ENCODE data around the gene DNAJC1. TPM values are rescaled to one million over a fixed set of nuclear protein-coding genes. Genes with fewer than 3 reads are reported as not detected.

The DNAJC1 gene
- total and polyA plus RNA-seq, 2 donors (not counting 3 experiments of a cell fraction or from before 2014, with no cell fraction given), result 11.2 to 19.7 TPM

- Histone ChIP-seq H3K4me2 (ENCODE audit: insufficient read depth, low read length) (no peak overlapping the region), H3K4me1 (ENCODE audit: control insufficient read depth, extremely low read depth, insufficient read depth, low read length) (no peaks in the 10 kb centered on the region), H3K79me2 (ENCODE audit: control insufficient read depth, insufficient read depth, low read length) (no peaks in the 10 kb centered on the region), H4K20me1 (replicated peaks; ENCODE audit: control insufficient read depth, extremely low read depth, insufficient read depth, low read length) (no peaks in the 10 kb centered on the region), H3K9me3 (replicated peaks; ENCODE audit: control insufficient read depth, insufficient read depth, low read length) (no peaks in the 10 kb centered on the region), H3K9ac (replicated peaks; ENCODE audit: extremely low read depth, insufficient read depth, low read length) (no peak overlapping the region), H3K27ac (ENCODE audit: insufficient read depth, low read depth, low read length) (no peak overlapping the region), H2AFZ (ENCODE audit: low read depth, low read length) (no peak overlapping the region), H3K27me3 (ENCODE audit: control insufficient read depth in 2 of 2, insufficient read depth in 2 of 2, low read length in 2 of 2) (no peaks in the 10 kb centered on the region), H3K4me3 (replicated peaks in 1 of 3; ENCODE audit: insufficient read depth in 1 of 3, low read depth in 1 of 3, low read length in 3 of 3) (no peak overlapping the region), H3K36me3 (ENCODE audit: control insufficient read depth in 2 of 2, extremely low read depth in 1 of 2, insufficient read depth in 2 of 2, low read length in 2 of 2) (no peaks in the 10 kb centered on the region), H3K9me1 (replicated peaks; ENCODE audit: control insufficient read depth, extremely low read depth, insufficient read depth, low read length) (no peaks in the 10 kb centered on the region)
- no TSS peak for BruUV-seq (replicated peaks)
- FAIRE-seq (no peak), DNase-seq (ENCODE audit: low read depth, low spot score) (no peak)
- dilution Hi-C loops (cut with MboI; ENCODE audit: extremely low pct_ligation_motif_present, low sequenced_read_pairs) (no loop called here), intact Hi-C loops (cut with micrococcal nuclease) (no loop called here)
- CTCF ChIA-PET, result no interaction called here
- POLR2A ChIA-PET, result no interaction called here
- TF ChIP-seq POLR2A (IDR thresholded peaks at IDR 0.05; ENCODE audit: low read depth, low read length) (no peak), POLR2AphosphoS5 (IDR thresholded peaks at IDR 0.05; ENCODE audit: insufficient read depth, low read depth, low read length) (no peak), MYC (IDR thresholded peaks at IDR 0.05; ENCODE audit: low read depth, low read length) (no peak), FOS (IDR thresholded peaks at IDR 0.05; ENCODE audit: borderline replicate concordance, insufficient read depth, low read length) (no peak), GATA2 (IDR thresholded peaks at IDR 0.05; ENCODE audit: insufficient read depth, insufficient read length, low read depth, low read length) (no peak), JUN (IDR thresholded peaks at IDR 0.05; ENCODE audit: borderline replicate concordance, insufficient read depth, insufficient read length, low read depth) (no peak), CTCF (IDR thresholded peaks at IDR 0.05; ENCODE audit: extremely low read depth in 1 of 2, insufficient read depth in 1 of 2, low read depth in 1 of 2, low read length in 2 of 2) (no peak)
These were observed 205.4 kb downstream of the DNAJC1 start for GRCh38 chr10:21797984-21798765.

All from endothelial cell of umbilical vein (primary cell).